GM23248 (cell line): Measurements from ENCODE around the gene SPACA7.

Source experiments
- EZH2 ChIP-seq: fragments of 200-600 bp; sonication (generic); IDR thresholded peaks from 2 replicates; pipeline ENCODE4 v1.6.1; 2018; ENCODE audit warnings: antibody characterized with exemption, mild to moderate bottlenecking; ENCODE audit not compliant: insufficient read depth, poor library complexity, severe bottlenecking
- EZH2phosphoT487 ChIP-seq: fragments of 200-600 bp; sonication (generic); IDR thresholded peaks from 2 replicates; pipeline ENCODE4 v1.6.1; 2018; ENCODE audit warnings: antibody characterized with exemption, moderate library complexity, mild to moderate bottlenecking, low read depth; ENCODE audit not compliant: insufficient read depth

DNA sequence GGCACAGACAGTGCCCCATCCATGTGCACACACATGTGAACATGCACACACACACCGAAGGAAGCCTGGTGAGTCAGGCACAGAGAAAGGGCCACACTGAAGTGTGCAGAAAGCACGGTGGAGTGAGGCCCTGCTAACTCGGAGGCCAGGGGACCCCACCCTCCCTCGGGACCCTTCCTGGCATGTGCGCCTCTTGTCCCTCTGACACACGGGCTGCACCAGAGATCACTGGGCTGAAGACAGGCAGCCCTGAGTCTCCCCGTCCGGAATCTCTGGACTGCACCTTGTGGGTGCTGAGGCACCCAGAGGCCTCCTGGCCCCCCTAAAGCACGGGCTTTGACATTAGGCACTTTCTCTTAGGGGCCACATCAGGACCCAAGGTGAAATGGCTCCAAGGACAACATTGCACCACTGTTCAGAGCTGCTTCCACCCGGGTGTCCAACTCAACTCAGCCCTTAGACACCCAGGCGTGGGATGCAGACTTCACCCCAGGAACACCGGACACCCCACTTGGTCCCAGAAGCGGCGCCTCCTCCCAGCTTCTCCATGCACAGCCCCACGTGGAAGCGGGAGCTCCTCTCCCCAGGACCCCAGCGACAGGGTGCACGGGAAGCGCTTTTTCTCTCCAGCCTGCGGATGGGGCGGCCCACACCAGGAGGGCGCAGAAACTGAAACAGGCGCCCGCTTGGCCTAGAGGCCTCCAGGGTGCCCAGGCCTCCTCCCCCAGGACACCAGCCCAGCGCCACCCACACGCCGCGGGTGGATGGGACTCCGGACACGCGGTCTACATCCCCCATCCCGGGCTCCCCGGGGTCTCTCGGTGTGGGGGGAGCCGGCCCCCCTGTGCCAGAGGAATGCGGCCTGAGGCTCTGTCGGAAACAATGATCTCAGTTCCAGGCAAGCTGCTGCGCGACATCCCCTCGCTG lies 90.2 kb downstream of the SPACA7 start:
- TF ChIP-seq EZH2phosphoT487 (no peak), EZH2 (no peak)
